IMR-90 (cell line): ENCODE results near the gene NUDCD3. TPM values are rescaled to one million over a fixed set of nuclear protein-coding genes. Genes with fewer than 3 reads are reported as not detected.
A peak's percentile ranks its signal among the peaks of the same experiment; 100 is the strongest.

ENCODE experiments used
- ATAC-seq: fragments of 200-7000 bp; cut with Tn5 transposase; 2 replicates; pipeline ENCODE4 v1.9.1; 2020; ENCODE audit warnings: low read depth, mild to moderate bottlenecking, moderate library complexity
- BruUV-seq: library from RNA; stranded (reverse); fragments of 400-500 nt; replicated peaks from 2 replicates; lab custom pipeline; 2021; lab: Mats Ljungman, UMichigan
- CTCF ChIA-PET: fragments of 300-600 bp; formaldehyde crosslinking; extraction: SDS; loops from one replicate; lab custom pipeline; 2021; ENCODE audit warnings: antibody characterized with exemption; lab: Yijun Ruan, JAX
- POLR2A ChIA-PET: fragments of 300-600 bp; sonication (Branson Sonifier 250); formaldehyde crosslinking; loops from one replicate; lab custom pipeline; 2022; ENCODE audit warnings: antibody characterized with exemption; ENCODE audit not compliant: unreplicated experiment; lab: Charles Lee
- DNase-seq: peaks from one replicate; pipeline ENCODE4 v3.0.0; 2013
- H2AFZ ChIP-seq: replicated peaks from 2 replicates; pipeline ENCODE3; 2013; ENCODE audit warnings: low read length, mild to moderate bottlenecking; ENCODE audit not compliant: poor library complexity
- H2AK5ac ChIP-seq: 2 replicates; pipeline ENCODE4 v1.6.1; 2013; ENCODE audit warnings: low read depth, low read length, inconsistent platforms
- H2AK9ac ChIP-seq: replicated peaks from 2 replicates; pipeline ENCODE3; 2013; ENCODE audit warnings: mild to moderate bottlenecking, low read depth, low read length, moderate library complexity; ENCODE audit not compliant: poor library complexity
- H2BK120ac ChIP-seq: 2 replicates; pipeline ENCODE4 v1.6.1; 2013; ENCODE audit warnings: low read depth, low read length, inconsistent platforms
- H2BK15ac ChIP-seq: 3 replicates; pipeline ENCODE4 v1.6.1; 2013; ENCODE audit warnings: low read depth, low read length, inconsistent platforms
- H2BK20ac ChIP-seq: 2 replicates; pipeline ENCODE4 v1.6.1; 2013; ENCODE audit warnings: low read depth, mild to moderate bottlenecking, inconsistent platforms, low read length, moderate library complexity
- H2BK5ac ChIP-seq: 2 replicates; pipeline ENCODE4 v1.6.1; 2013; ENCODE audit warnings: mild to moderate bottlenecking, low read depth, low read length, inconsistent platforms; ENCODE audit not compliant: poor library complexity, severe bottlenecking
- H3K14ac ChIP-seq: replicated peaks from 2 replicates; pipeline ENCODE4 v1.6.1; 2013; ENCODE audit warnings: low read depth, low read length, inconsistent platforms
- H3K18ac ChIP-seq: 2 replicates; pipeline ENCODE4 v1.6.1; 2013; ENCODE audit warnings: low read depth, low read length, control low read depth
- H3K23ac ChIP-seq: 2 replicates; pipeline ENCODE4 v1.6.1; 2013; ENCODE audit warnings: low read depth, low read length, inconsistent platforms
- H3K27ac ChIP-seq: 2 replicates; pipeline ENCODE4 v1.5.1; 2013; ENCODE audit warnings: mild to moderate bottlenecking, control low read depth, low read length; ENCODE audit not compliant: insufficient read depth
- H3K27me3 ChIP-seq: 2 replicates; pipeline ENCODE4 v1.6.1; 2013; ENCODE audit warnings: low read length; ENCODE audit not compliant: control insufficient read depth, insufficient read depth
- H3K36me3 ChIP-seq: 2 replicates; pipeline ENCODE4 v1.6.1; 2013; ENCODE audit warnings: low read length, mixed read lengths; ENCODE audit not compliant: control insufficient read depth, insufficient read depth
- H3K4ac ChIP-seq: 2 replicates; pipeline ENCODE4 v1.6.1; 2013; ENCODE audit warnings: low read depth, low read length, inconsistent platforms
- H3K4me1 ChIP-seq: 2 replicates; pipeline ENCODE4 v1.6.1; 2013; ENCODE audit warnings: low read length, mixed read lengths; ENCODE audit not compliant: control insufficient read depth, insufficient read depth
- H3K4me2 ChIP-seq: 2 replicates; pipeline ENCODE4 v1.6.1; 2013; ENCODE audit warnings: low read depth, mild to moderate bottlenecking, control low read depth, low read length, moderate library complexity
- H3K4me3 ChIP-seq: 2 replicates; pipeline ENCODE4 v1.5.1; 2013; ENCODE audit warnings: low read depth, mild to moderate bottlenecking, control low read depth, low read length, moderate library complexity; ENCODE audit not compliant: insufficient read depth
- H3K56ac ChIP-seq: 2 replicates; pipeline ENCODE4 v1.6.1; 2013; ENCODE audit warnings: low read length, inconsistent platforms; ENCODE audit not compliant: insufficient read depth; ENCODE audit errors: extremely low read depth
- H3K79me1 ChIP-seq, 2 experiments: 2 replicates each; pipeline ENCODE4 v1.6.1; 2013; ENCODE audit warnings: low read length in 2 of 2, inconsistent platforms in 1 of 2, low read depth in 1 of 2
- H3K9ac ChIP-seq: 2 replicates; pipeline ENCODE4 v1.6.1; 2013; ENCODE audit warnings: low read depth, low read length, control low read depth
- H3K9me1 ChIP-seq: 2 replicates; pipeline ENCODE4 v1.6.1; 2013; ENCODE audit warnings: low read length, inconsistent platforms; ENCODE audit not compliant: insufficient read depth
- H3K9me3 ChIP-seq: 2 replicates; pipeline ENCODE4 v1.6.1; 2013; ENCODE audit warnings: low read length; ENCODE audit not compliant: control insufficient read depth, insufficient read depth
- H4K20me1 ChIP-seq: 2 replicates; pipeline ENCODE4 v1.6.1; 2013; ENCODE audit warnings: low read length, inconsistent platforms; ENCODE audit not compliant: insufficient read depth
- H4K5ac ChIP-seq: 2 replicates; pipeline ENCODE4 v1.6.1; 2013; ENCODE audit warnings: mild to moderate bottlenecking, low read depth, low read length, control low read depth
- H4K8ac ChIP-seq, 2 experiments: 2 replicates each; pipeline ENCODE4 v1.6.1; 2013; ENCODE audit warnings: low read depth in 2 of 2, low read length in 2 of 2, control low read depth in 1 of 2, inconsistent platforms in 1 of 2
- H4K91ac ChIP-seq: 2 replicates; pipeline ENCODE4 v1.6.1; 2013; ENCODE audit warnings: low read depth, low read length, inconsistent platforms; ENCODE audit not compliant: insufficient read depth
- CTCF ChIP-seq: conservative IDR thresholded peaks from 2 replicates; pipeline ENCODE4 v1.5.1; 2012; ENCODE audit warnings: mild to moderate bottlenecking, low read depth, low read length, improper control_type of control experiment
- ELK1 ChIP-seq: fragments of 150-350 bp; IDR thresholded peaks from 2 replicates; pipeline ENCODE4 v1.6.1; 2016; ENCODE audit warnings: low read depth, mild to moderate bottlenecking, low read length, moderate library complexity, borderline replicate concordance
- MAFK ChIP-seq: IDR thresholded peaks from 2 replicates; pipeline ENCODE4 v1.6.1; 2012; ENCODE audit warnings: low read depth, low read length, improper control_type of control experiment
- WGBS, 2 experiments: methylation state at CpG; one replicate each; pipeline versions ENCODE4 v1.1.5 to v1.1.7; 2013; ENCODE audit warnings: missing lambda C conversion rate in 2 of 2; ENCODE audit not compliant: insufficient read length in 1 of 2; ENCODE audit errors: extremely low coverage in 2 of 2; 5-methylcytosine and 5-hydroxymethylcytosine counted together
- dilution Hi-C: fragments of 300-500 bp; cut with HindIII; formaldehyde crosslinking; loops from one replicate; pipeline ENCODE4 v1.14.3; 2018; ENCODE audit warnings: low sequenced_read_pairs; ENCODE audit not compliant: unreplicated experiment
- in situ Hi-C: fragments of 300-500 bp; cut with MboI; formaldehyde crosslinking; loops from 3 replicates; pipeline ENCODE4 v1.14.3; 2019; ENCODE audit warnings: low sequenced_read_pairs, inconsistent platforms, mixed read lengths
- intact Hi-C: fragments of 100-400 bp; cut with micrococcal nuclease; formaldehyde crosslinking; loops from 2 replicates; pipeline ENCODE4 v1.10.0; 2022
- polyA plus RNA-seq, 3 experiments: library from polyadenylated mRNA; depleted of rRNA; stranded (reverse); fragments of >200 nt; gene quantifications; 2 replicates each; pipeline ENCODE4 v1.2.3, GENCODE V29; 2012; ENCODE audit warnings: low replicate concordance in 1 of 3
- total RNA-seq: library from RNA; depleted of rRNA; stranded (reverse); fragments of >200 nt; gene quantifications from 2 replicates; pipeline ENCODE4 v1.2.3, GENCODE V29; 2012

The NUDCD3 gene
- total and polyA plus RNA-seq, 2 of the 4 experiments (the other 2 are of a cell fraction) = 49.5 to 76.0 TPM

DNA sequence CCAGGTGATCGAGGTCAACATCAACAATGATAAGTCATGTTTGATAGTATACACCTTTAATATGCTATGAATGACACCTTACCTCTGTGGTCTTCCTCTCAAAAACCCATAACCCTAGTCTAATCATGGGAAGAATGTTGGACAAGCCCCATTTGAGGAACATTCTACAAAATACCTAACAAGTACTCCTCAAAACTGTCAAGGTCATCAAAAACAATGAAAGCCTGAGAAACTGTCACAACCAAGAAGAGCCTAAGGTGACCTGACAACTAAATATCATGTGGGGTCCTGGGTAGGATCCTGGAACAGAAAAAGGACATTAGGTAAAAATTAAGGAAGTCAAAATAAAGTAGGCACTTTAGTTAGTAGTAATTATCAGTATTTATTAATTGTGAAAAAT is 5.9 kb upstream of the NUDCD3 start:
- Histone ChIP-seq H3K27ac (no peak overlapping the region), H2BK20ac (no peak overlapping the region), H3K4ac (no peak overlapping the region), H4K91ac (no peak overlapping the region), H3K4me1 (no peaks in the 10 kb centered on the region), H3K27me3 (peaks cover 9% of the 10 kb centered on the region), H2BK5ac (no peak overlapping the region), H4K20me1 (no peaks in the 10 kb centered on the region), H3K18ac (no peak overlapping the region), H3K23ac (no peak overlapping the region), H3K56ac (no peak overlapping the region), H3K36me3 (no peaks in the 10 kb centered on the region), H3K9ac (no peak overlapping the region), H4K5ac (no peak overlapping the region), H2BK120ac (no peak overlapping the region), H3K14ac (no peak overlapping the region), H3K4me3 (no peak overlapping the region), H4K8ac (no peak overlapping the region), H3K4me2 (no peak overlapping the region), H2AK5ac (no peak overlapping the region), H3K9me3 (no peaks in the 10 kb centered on the region), H2BK15ac (no peak overlapping the region), H2AFZ (no peak overlapping the region), H3K9me1 (no peaks in the 10 kb centered on the region), H2AK9ac (no peak overlapping the region), H3K79me1 (no peaks in the 10 kb centered on the region)
- POLR2A ChIA-PET = no interaction called here
- no peak for ATAC-seq
- no TSS peak for BruUV-seq
- no peak for TF ChIP-seq ELK1
- peak; percentile 64 for TF ChIP-seq MAFK
- TF ChIP-seq CTCF = no peak
- DNase-seq = no peak
- in situ Hi-C loops (no loop called here), intact Hi-C loops (no loop called here), dilution Hi-C loops (no loop called here)
- WGBS, 2 experiments = no CpG with 5 or more reads among the region's 1 CpG
- CTCF ChIA-PET = interaction anchor here (0.6 kb wide), 2 partner anchors 148 to 163 kb away, joined by 3 read pairs; no protein-coding TSS in a partner anchor
